Ecto neural progenitor cell (in vitro differentiated cells): ENCODE data around the gene FHL3.
"Not testable (repeated sequence)": the region's sequence is repeated elsewhere in the genome, so short reads cannot be mapped to it uniquely, and the experiment has no call there.

Source experiments
- DNase-seq: peaks from one replicate; pipeline ENCODE4 v3.0.0-alpha.2; 2018; ENCODE audit warnings: low spot score

The FHL3 gene

DNA sequence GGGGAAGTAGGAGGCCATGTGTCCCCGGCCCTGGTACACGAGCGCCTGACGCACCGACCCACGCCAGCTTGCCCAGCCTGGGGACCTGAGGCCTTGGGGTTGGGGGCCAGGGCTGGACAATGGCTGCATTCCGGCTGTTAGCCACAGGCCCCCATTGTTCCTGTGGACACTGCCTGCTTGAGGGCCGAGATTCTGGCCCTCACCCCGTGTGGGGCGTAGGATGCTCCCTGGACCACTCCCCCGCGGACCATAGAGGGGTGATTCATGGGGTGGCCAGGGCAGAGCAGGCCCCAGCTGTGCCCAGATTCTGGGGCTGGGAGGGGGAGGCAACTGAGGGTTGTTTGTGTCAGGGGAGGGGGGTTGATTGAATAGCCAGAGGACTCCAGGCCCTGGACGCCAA lies 29.6 kb upstream of the FHL3 start:
- no peak for DNase-seq

DNA sequence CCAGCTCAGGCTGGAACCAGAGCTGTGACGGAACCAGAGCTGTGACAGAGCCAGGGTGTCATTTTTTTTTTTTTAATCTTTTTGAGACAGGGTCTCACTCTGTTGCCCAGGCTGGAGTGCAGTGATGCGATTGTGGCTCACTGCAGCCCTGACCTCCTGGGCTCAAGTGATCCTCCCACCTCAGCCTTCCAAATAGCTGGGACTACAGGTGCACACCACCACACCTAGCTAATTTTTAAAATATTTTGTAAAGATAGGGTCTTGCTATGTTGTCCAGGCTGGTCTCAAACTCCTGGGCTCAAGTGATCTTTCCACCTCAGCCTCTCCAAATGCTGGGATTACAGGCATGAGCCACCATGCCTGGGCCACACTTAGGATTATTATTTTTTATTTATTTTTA lies 27.7 kb upstream of the FHL3 start:
- DNase-seq = not testable (repeated sequence)

DNA sequence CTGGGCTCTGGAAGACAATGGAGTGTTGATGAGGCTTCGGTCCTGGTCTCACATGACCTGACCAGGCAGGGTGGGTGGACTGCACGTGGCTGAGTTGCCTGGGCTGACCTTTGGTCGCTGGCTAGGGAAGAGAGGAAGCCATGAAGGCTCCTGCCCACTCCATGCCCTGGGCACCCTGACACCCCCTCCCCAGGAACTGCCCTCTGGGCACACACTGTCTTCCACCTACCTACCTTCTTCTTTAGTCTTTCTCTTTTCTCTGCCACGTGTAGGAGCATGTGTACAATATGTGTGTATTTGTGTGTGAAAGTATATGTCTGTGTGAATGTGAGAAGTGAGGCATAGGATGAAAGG lies 26.2 kb upstream of the FHL3 start:
- DNase-seq = no peak

DNA sequence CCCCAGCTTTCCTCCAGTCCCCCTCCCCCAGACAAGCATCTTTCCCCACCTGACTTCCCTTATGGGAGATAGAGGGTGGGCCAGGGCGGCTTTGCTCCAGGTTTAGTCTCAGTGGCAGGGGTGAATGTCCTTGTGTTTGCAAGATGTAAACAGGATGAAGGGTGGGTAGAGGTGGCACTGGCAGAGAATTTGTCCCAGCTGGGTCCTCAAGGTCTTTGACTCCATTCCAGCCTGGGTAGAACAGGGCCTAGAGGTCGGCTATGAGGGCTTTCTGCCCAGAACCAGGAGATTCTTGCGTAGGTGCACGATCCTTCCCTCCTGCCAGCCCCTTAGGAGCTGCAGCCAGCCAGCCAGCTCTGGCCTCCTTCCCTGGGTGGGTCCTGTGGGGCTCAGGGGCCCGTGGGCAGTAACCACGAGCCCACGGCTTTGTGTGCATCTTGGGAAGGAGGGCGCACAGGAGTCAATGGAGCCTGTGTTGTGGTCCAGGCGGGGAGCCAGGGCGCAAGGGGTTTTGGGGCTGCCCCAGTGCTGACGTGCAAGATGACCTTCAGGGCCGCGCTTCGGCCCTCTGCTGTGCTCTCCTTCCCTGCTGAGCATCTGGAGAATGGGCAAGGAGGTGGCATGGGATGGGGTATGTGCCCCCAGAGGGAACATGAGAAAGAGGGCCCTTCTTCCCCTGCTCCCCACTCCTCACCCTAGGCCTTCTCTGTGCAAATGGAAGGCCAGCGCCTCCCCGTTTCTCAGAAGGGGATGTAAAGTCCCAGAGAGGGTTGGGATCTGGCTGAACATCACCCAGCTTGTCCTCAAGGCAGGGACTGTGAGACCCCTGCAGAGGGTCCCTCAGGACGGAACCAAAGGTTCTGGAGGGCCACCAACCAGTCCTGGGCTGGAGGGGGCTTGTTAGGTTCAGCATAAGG lies 25.5 kb upstream of the FHL3 start:
- DNase-seq = no peak

DNA sequence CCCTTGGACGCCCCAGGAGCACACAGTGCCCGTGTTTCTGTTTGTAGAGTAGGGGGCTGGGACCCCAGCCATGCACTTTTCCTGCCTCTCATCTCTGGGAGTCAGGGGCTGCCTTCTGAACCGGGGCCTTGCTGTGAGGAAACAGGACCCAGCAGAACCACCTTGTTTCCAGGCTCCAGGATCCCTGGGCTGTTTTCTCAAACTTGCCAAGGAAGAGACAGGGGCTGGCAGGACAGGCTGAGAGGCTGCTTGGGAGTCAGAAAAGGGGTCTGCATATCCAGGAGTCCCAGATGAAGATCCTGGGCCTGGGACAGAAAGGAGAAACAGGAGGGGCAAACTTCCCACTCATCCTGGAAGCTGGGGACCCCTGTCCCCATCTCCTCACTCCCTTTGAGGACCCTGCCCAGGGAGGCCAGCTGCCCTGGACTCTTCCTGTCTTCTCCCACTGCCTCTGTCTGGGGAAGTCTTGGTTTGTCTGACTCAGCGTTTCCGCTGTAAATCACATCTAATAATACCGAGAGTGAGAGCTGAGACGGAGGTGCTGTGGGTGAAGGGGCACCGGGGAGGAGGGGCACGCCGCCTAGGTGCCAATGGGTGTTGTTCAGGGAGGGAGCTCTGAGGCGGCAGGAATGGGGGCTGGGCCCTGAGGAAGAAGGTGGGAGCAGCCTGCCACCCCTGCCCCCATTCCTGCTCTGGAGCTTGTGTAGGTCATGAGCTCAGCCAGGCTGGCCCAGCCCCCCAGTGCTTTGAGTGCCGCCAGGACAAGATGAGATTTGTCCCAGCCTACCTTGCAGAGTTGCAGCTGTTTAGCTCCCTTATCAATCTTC lies 24.6 kb upstream of the FHL3 start:
- DNase-seq = peak; percentile 47

DNA sequence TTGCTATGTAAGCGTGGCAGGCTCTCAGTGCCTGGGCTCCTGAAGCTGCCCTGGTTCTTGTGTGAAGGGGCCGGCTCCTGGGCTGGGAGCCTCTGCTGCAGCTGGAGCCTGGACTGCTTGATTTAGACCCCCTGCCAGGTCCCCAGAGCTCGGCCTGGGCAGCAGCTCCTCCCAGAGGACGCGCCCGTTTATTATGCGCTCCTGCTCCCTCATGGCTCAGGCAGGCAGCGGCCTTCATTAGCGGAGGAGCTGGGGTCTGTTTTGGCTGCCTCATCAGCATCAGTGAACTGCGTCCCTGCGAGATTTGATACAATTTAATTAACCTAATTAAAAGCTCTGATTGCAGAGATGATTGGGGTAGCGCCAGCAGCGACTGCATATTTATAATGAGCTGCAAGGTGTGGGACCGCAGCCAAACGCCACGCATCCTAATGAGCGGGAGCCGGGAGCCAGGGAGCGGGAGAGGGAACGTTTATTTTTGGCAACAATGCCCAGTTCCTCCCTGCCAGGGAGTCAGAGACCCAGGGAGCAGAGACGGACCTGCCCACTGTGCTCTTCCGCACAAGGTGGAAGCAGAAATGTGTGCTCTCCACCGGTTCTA lies 23.9 kb upstream of the FHL3 start:
- peak; percentile 74 for DNase-seq

DNA sequence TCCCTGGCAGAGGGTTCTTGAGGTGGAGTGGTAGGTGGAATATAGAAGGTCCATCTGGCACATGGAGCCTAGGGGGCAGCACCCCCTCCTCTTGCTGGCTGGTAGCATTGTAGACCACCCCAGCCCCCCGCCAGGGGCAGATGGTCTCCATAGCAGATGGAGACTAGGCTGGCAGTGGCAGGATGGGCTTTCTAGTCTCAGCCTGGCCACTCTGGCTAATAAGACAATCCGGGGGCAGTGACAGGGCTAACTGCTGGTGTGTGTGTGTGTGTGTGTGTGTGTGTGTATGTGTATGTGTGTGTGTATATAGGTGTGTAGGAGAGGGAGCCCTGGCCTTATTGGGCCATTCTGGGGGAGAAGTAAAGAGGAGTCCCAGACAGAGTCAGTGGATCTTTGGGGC lies 23.4 kb upstream of the FHL3 start:
- DNase-seq = no peak

DNA sequence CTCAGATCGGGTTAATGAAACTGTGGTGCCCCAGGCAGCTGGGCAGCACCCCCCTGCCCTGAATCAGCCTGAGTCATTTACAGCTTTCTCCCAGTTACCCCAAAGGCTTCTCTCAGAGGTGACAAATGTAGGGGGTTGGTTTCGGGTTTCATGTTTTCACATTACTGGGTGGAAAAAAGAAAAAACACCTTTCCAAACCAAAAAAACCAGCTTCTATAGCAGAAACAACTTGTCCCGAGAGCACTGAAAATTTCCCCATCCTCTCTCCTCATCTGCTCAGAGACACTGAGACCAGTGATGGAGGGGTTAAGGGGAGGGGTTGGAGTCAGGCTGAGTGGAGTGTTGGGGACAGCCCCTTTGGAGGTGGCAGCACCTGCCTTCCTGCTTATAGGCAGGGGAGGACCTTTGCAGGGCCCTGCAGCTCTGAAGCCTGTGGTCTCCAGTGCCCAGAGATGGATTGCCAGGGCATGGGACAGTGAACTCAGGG lies 22.8 kb upstream of the FHL3 start:
- DNase-seq = no peak

DNA sequence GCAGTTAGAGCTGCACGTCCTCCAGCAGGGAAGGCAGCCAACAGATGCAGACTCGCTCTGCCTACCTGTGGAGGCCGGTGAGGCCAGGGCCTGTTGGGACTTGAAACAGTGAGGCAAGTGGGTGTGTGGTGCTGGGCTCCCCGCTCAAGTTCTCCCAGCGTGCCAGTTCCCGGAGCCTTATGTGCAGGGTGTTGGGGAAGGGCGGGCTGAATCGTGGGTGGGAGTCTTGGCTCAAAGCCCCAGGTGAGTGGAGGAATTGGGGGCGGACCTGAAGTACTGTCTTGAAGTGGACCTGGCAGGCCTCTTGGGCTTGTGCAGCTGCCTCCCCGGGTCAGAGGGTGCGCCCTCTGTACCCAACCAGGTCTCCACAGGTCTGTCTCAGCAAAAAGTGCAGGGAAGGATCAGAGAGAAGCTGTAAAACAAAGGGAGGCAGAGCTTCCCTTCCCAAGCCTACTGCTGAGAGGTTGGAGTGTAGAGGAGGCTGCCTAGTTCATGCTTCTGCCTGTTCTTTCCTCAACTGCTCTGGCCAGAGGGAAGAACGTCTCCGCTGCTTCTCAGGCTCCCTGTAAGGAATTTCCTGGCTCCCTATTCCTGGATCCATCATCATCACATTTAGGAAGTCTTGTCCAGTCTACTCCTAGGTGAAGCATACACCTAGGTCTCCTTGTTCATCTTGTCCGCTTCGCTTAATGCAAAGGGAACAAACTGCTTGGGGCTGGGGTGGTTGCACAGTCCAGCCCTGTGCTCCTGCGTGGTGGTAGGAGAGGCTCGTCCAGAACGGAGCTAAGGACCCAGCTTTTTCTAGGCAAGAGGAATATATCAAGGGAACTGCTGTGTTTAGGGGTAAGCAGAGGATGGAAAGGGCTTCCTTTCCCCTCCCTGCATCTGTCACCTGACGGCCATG lies 22.1 kb upstream of the FHL3 start:
- DNase-seq = no peak

DNA sequence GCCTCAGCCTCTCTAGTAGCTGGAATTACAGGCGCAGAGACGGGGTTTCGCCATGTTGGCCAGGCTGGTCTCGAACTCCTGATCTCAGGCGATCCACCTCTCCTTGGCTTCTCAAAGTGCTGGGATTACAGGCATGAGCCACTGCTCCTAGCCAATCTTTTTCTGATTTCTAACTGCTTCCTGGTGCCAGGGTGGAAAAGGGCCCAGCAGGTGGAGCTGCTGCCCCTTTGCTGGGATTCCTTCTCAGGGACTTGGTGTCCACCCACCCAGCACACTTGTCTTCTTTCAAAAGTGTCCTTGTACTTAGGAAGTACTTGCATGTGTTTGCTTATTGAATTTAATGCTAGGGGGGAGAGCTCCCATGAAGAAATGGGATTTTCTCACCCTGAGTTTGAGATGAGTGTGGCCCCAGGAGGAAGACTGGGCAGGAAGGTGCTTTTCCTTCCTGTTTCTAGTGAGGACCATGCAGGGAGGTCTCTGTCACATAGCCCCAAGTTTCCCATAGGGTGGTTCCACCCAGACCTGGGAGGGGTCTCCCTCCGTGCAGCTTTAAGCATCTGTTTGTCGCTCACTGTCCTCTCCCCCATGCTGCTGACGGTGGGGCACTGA lies 21.4 kb upstream of the FHL3 start:
- peak; percentile 77 for DNase-seq

DNA sequence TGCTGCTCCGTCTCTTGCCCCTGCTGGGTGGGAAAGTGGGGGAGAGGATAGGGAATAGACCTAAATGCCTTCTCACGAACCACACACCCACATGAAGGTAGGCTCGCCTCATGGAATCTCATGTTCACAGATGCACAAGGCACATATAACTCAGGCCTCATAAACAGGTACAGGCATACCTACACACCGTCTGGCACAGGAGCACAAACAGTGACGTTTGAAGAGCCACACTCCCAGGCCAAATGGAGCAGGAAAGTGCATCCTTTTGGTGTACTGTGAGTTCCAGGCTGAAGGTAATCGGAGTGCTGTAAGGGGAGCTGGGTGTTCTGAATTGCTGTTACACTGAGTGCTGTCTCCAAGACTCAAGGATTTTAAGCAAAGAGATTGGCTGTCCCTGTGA lies 20.4 kb upstream of the FHL3 start:
- no peak for DNase-seq

DNA sequence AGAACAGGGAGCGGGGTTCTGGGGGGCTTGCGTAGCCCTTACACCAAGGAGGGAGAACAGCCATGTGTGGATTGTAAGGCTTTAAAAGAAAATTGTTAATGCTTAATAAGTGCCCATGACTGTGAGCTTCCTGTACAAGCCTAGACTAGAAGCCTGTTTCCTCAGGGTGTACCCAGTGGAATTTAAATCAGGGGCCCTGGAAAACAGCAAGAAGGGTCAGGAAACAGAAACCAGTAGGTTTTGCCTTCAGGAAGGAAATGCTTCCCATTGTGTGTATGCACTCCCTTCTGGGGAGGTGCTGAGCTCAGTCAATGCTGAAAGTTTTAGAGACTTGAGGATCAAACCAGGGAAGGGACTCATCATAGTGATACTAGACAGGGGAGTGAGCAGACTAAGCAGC lies 19.9 kb upstream of the FHL3 start:
- no peak for DNase-seq

DNA sequence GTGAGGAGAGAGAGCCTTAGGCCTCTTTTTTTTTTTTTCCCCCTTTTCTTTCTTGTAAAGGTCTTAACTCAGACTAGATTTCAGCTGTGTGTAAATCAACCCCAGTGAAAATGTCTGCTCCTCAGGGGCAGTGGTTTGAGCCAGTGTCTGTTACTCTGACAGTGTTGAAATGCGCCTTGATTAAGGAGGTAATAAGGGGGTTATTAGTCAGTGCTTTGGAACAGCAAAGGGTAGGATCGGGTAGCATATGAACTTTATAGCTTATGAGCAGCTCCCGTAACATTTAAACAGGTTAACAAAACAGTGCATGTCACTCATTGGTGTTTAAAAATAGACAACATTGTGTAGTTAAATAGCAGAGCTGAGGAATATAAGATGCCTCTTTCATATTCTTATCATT lies 17.5 kb upstream of the FHL3 start:
- no peak for DNase-seq

DNA sequence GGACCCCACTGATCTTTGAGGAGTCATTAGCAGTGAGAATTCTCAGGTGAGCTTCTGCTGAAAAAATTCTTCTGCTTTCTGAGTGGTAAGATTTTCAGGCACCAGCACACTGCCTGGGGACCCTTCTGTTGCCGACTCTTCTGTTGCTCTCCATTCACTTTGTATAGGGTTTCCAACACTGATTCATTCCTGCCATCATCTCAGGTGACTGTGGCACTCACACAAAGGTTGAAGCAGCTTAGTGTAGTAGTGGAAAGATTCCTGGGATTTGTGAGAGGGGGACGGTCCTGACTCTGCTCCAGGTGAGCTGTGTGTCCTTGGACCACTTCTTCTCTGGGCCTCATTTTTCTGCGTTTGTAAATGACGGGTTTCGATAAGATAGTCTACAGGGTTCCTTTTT lies 16.7 kb upstream of the FHL3 start:
- no peak for DNase-seq

DNA sequence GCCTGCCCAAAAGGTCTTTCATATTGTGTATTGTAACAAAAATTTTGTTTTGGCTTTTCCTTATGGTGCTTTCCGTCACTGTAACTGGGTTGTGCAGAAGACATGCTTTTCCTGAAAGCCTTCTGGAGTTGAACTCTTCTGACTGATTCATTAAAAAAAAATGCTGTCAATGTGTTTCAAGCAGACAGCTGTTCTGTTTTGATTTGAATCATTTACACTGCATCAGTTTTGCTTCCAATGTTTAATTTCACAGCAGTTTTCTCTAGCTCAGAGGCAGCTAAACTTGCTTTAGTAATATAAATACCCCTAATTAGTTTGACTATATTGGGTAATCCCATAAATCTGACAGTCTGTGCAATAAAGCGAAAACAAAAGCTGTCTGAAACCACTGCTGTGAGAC lies 15.1 kb upstream of the FHL3 start:
- no peak for DNase-seq

DNA sequence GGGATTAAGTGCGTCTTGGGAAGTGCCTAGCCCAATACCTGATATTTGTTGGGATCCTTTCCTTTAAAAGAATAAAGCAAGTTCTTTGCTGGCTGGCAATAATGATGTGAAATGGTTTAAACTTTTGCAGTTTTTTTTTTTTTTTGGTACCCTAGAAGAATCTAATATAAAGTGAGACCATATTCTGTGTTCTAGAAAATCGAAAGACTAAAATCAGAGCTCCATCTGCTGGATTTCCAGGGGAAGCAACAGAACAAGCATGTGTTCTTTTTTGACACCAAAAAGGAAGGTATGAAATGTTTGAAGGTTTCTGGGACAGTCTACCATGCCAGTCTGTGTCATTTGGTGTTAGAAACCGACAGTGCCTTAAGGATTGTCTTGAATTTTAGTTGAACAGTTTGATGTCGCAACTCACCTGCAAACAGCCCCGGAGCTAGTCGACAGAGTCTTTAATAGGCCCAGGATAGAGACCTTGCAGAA lies 13.6 kb upstream of the FHL3 start:
- no peak for DNase-seq

DNA sequence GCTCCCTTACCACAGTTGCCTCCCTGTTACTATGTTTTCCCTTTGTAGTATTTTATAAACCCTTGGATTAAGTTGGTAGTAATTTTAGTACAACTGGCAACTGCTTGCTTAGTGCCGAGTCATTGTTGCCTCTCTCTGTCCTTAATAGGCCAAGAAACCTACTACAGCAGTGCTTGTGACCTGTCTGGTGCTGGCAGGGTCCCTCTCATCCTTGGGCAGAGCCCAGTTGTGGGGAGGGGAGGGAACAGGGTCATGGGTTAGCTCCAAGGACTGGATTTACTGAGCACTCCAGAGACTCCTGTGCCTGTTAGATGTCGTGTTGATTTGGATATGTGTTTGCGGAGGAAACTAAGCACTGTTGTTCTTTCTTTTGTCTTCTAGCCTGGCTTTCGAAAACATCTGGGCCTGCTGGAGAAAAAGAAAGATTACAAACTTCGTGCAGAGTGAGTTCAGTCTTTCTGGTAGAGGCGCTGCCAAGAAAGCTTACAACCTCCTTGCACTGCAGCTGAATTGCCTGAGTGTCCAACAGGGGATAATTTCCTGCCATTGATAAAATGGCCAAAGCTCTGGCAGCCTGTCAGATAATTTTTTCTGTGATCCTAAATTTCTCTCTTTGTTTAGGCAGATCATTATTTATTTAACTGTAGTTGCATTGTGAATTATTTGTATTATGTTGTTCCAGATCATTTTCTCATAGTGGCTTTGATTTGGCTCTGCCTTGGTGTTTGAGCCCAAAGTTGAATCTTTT lies 10.8 kb upstream of the FHL3 start:
- no peak for DNase-seq

DNA sequence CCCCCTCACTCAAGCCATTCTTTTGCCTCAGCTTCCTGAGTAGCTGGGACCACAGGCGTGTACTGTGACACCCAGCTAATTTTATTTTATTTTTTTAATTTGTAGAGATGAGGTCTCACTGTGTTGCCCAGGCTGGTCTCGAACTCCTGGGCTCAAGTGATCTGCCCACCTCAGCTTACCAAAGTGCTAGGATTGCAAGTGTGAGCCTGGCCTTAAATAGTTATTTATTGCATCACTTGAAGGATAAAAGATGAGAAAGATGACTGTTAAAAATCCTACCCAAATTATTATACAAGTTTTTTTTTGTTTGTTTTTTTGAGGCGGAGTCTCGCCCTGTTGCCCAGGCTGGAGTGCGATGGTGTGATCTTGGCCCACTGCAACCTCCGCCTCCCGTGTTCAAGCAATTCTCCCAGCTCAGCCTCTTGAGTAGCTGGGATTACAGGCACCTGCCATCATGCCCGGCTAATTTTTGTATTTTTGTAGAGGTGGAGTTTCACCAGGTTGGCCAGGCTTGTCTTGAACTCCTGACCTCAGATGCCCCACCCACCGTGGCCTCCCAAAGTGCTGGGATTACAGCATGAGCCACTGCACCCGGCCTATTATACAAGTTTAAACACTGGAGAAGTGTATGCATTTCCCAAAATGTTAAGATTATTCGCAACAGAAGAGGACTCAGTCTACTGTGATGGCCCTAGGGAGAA lies 9.6 kb upstream of the FHL3 start:
- no peak for DNase-seq

DNA sequence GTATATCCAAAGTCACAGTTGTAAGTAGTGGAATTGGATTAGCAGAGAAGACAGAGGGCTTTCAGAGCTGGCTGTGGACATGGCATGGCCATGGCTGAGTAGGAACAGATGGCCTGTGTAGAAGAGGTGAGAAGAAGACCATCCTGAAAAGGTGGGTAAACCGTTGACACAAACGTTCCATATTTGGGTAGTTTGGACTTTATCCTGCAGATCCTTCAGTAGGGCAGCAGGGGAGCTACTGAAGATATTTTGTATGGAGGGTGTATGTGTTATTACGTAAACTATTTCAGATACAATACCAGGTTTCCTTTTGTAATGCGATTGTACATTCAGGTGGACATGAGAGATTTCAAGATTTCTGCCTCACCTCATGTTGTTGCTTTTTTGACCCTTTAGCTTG lies 8.9 kb upstream of the FHL3 start:
- DNase-seq = no peak

DNA sequence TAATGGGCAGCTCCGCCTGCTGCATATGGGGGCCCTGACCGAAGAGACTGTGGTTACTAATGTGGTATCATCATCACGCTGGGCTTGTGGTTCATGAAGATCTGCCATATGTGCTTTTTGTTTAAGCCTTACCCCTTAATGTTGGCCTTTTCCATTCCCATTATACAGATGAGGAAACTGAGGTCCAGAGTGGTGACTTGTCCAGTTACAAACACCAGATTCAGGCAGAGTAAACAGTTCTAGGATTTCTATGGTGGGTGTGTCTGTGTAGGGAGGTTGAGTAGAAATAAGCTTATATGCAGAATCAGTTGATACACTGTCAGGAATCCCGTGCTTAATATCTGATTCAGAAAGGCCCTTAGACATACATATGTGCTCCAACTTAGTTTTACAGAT lies 7.9 kb upstream of the FHL3 start:
- DNase-seq = no peak
